HCT116 (cell line): ENCODE results near the gene DCTN2.

Source experiments
- ATF3 ChIP-seq: IDR thresholded peaks from 2 replicates; pipeline ENCODE4 v1.6.1; 2012
- CTCF ChIP-seq, 3 experiments: fragments of 200-600 bp in 1 of 3; sonication (generic) in 1 of 3; IDR thresholded peaks in 2 of 3; conservative IDR thresholded peaks in 1 of 3; 2 replicates each; pipeline ENCODE4 v1.5.1; 2012 to 2017; ENCODE audit warnings: low read depth in 2 of 3, low read length in 2 of 3, antibody characterized with exemption in 1 of 3, borderline replicate concordance in 1 of 3, control low read depth in 1 of 3, mild to moderate bottlenecking in 1 of 3, mixed read lengths in 1 of 3, mixed run types in 1 of 3, moderate library complexity in 1 of 3; ENCODE audit not compliant: insufficient read depth in 1 of 3
- ELF1 ChIP-seq: IDR thresholded peaks from 2 replicates; pipeline ENCODE4 v1.6.1; 2012; ENCODE audit warnings: low read depth, borderline replicate concordance
- EZH2 ChIP-seq: fragments of 200-600 bp; sonication (generic); IDR thresholded peaks from 2 replicates; pipeline ENCODE4 v1.6.1; 2017; ENCODE audit warnings: antibody characterized with exemption, mixed run types
- EZH2phosphoT487 ChIP-seq: fragments of 200-600 bp; IDR thresholded peaks from 2 replicates; pipeline ENCODE4 v1.6.1; 2018; ENCODE audit warnings: antibody characterized with exemption, borderline replicate concordance
- JUND ChIP-seq: IDR thresholded peaks from 2 replicates; pipeline ENCODE4 v1.6.1; 2012
- MAX ChIP-seq: IDR thresholded peaks from 2 replicates; pipeline ENCODE4 v1.6.1; 2012
- POLR2A ChIP-seq: IDR thresholded peaks from 2 replicates; pipeline ENCODE4 v1.7.0; 2011; ENCODE audit warnings: borderline replicate concordance; ENCODE audit not compliant: insufficient read depth, insufficient read length; ENCODE audit errors: extremely low read depth
- POLR2AphosphoS5 ChIP-seq: IDR thresholded peaks from 2 replicates; pipeline ENCODE4 v1.6.1; 2011; ENCODE audit warnings: mild to moderate bottlenecking, low read depth, low read length, moderate library complexity
- RAD21 ChIP-seq: IDR thresholded peaks from 2 replicates; pipeline ENCODE4 v1.6.1; 2012; ENCODE audit warnings: low read depth, mild to moderate bottlenecking
- REST ChIP-seq: IDR thresholded peaks from 2 replicates; pipeline ENCODE4 v1.6.1; 2012; ENCODE audit warnings: low read depth
- SP1 ChIP-seq: IDR thresholded peaks from 2 replicates; pipeline ENCODE4 v1.6.1; 2012; ENCODE audit warnings: low read depth
- SRF ChIP-seq: IDR thresholded peaks from 2 replicates; pipeline ENCODE4 v1.6.1; 2012; ENCODE audit warnings: low read depth
- TCF7L2 ChIP-seq: IDR thresholded peaks from 2 replicates; pipeline ENCODE4 v1.7.0; 2011; ENCODE audit warnings: borderline replicate concordance, inconsistent platforms; ENCODE audit not compliant: insufficient read depth, insufficient read length; ENCODE audit errors: extremely low read depth

- no peak for TF ChIP-seq REST
- TF ChIP-seq CTCF (IDR thresholded peaks at IDR 0.05 in 2 of 3, conservative IDR thresholded peaks at IDR 0.05 in 1 of 3; ENCODE audit: borderline replicate concordance in 1 of 3, insufficient read depth in 1 of 3, low read depth in 2 of 3, low read length in 2 of 3) = no peak
- no peak for TF ChIP-seq EZH2phosphoT487
- TF ChIP-seq EZH2 = no peak
- TF ChIP-seq ATF3 = no peak
- TF ChIP-seq POLR2A = no peak
- no peak for TF ChIP-seq SP1
- TF ChIP-seq POLR2AphosphoS5 = no peak
- no peak for TF ChIP-seq RAD21
- TF ChIP-seq TCF7L2 = no peak
- TF ChIP-seq ELF1 = no peak
- no peak for TF ChIP-seq MAX
- no peak for TF ChIP-seq JUND
- TF ChIP-seq SRF = no peak
Measured at GRCh38 chr12:57529831-57530230, 17.2 kb downstream of the DCTN2 start.
